Endothelial cell of umbilical vein (primary cell): Measurements from ENCODE around the gene DGKB. TPM values are rescaled to one million over a fixed set of nuclear protein-coding genes. Genes with fewer than 3 reads are reported as not detected.

ENCODE experiments used
- BruUV-seq: library from RNA; stranded (reverse); fragments of 400-500 nt; replicated peaks from 2 replicates; lab custom pipeline; 2021; lab: Mats Ljungman, UMichigan
- CTCF ChIA-PET: fragments of 300-600, 350-600 bp; sonication (Branson Sonifier 250); formaldehyde crosslinking; loops from one replicate; lab custom pipeline; 2021; ENCODE audit warnings: antibody characterized with exemption, inconsistent platforms; lab: Charles Lee
- POLR2A ChIA-PET: fragments of 300-600, 350-600 bp; sonication (Branson Sonifier 250); formaldehyde crosslinking; loops from one replicate; lab custom pipeline; 2021; ENCODE audit warnings: antibody characterized with exemption, inconsistent platforms; lab: Charles Lee
- DNase-seq: peaks from one replicate; pipeline ENCODE4 v3.0.0-alpha.2; 2011; ENCODE audit warnings: low read depth, low spot score
- FAIRE-seq: peaks from 2 replicates; lab custom pipeline; 2011; peaks lifted over from hg19 to GRCh38; lab: Jason Lieb, UNC
- H2AFZ ChIP-seq: 2 replicates; pipeline ENCODE4 v1.6.0; 2012; ENCODE audit warnings: low read depth, low read length, control low read depth, inconsistent platforms
- H3K27ac ChIP-seq: 2 replicates; pipeline ENCODE4 v1.5.1; 2011; ENCODE audit warnings: low read depth, mild to moderate bottlenecking, control low read depth, low read length, moderate library complexity; ENCODE audit not compliant: insufficient read depth
- H3K27me3 ChIP-seq, 2 experiments: 2 replicates each; pipeline versions ENCODE4 v1.6.0 to v1.6.1; 2011; ENCODE audit warnings: low read length in 2 of 2, mixed read lengths in 1 of 2; ENCODE audit not compliant: control insufficient read depth in 2 of 2, insufficient read depth in 2 of 2
- H3K36me3 ChIP-seq, 2 experiments: 2 replicates in 1 of 2; 3 replicates in 1 of 2; pipeline ENCODE4 v1.5.1; 2011; ENCODE audit warnings: low read length in 2 of 2, mild to moderate bottlenecking in 1 of 2, moderate library complexity in 1 of 2; ENCODE audit not compliant: control insufficient read depth in 2 of 2, insufficient read depth in 2 of 2; ENCODE audit errors: extremely low read depth in 1 of 2
- H3K4me1 ChIP-seq: 3 replicates; pipeline ENCODE4 v1.5.1; 2011; ENCODE audit warnings: mild to moderate bottlenecking, low read length; ENCODE audit not compliant: control insufficient read depth, insufficient read depth; ENCODE audit errors: extremely low read depth
- H3K4me2 ChIP-seq: 2 replicates; pipeline ENCODE4 v1.6.1; 2011; ENCODE audit warnings: low read length, control low read depth, mixed read lengths; ENCODE audit not compliant: insufficient read depth
- H3K4me3 ChIP-seq, 3 experiments: fragments of 200-600 bp in 1 of 3; sonication (generic), shearing (Covaris generic) in 1 of 3; replicated peaks in 1 of 3; 2 replicates each; pipeline ENCODE4 v1.5.1; 2011 to 2016; ENCODE audit warnings: control low read depth in 3 of 3, low read length in 3 of 3, mild to moderate bottlenecking in 2 of 3, inconsistent platforms in 1 of 3, low read depth in 1 of 3, moderate library complexity in 1 of 3; ENCODE audit not compliant: insufficient read depth in 1 of 3
- H3K79me2 ChIP-seq: 2 replicates; pipeline ENCODE4 v1.6.0; 2012; ENCODE audit warnings: low read length, inconsistent platforms; ENCODE audit not compliant: control insufficient read depth, insufficient read depth
- H3K9ac ChIP-seq: replicated peaks from 2 replicates; pipeline ENCODE3; 2011; ENCODE audit warnings: low read length, control low read depth; ENCODE audit not compliant: insufficient read depth; ENCODE audit errors: extremely low read depth
- H3K9me1 ChIP-seq: replicated peaks from 3 replicates; pipeline ENCODE4 v1.6.0; 2011; ENCODE audit warnings: mild to moderate bottlenecking, low read length; ENCODE audit not compliant: control insufficient read depth, insufficient read depth; ENCODE audit errors: extremely low read depth
- H3K9me3 ChIP-seq: replicated peaks from 2 replicates; pipeline ENCODE4 v1.5.1; 2012; ENCODE audit warnings: low read length, inconsistent platforms; ENCODE audit not compliant: control insufficient read depth, insufficient read depth
- H4K20me1 ChIP-seq: replicated peaks from 2 replicates; pipeline ENCODE3; 2011; ENCODE audit warnings: mild to moderate bottlenecking, low read length; ENCODE audit not compliant: control insufficient read depth, insufficient read depth; ENCODE audit errors: extremely low read depth
- EZH2 ChIP-seq: IDR thresholded peaks from 2 replicates; pipeline ENCODE4 v1.6.1; 2012; ENCODE audit warnings: borderline replicate concordance, low read depth, mild to moderate bottlenecking, moderate library complexity, low read length, inconsistent platforms; ENCODE audit not compliant: severe bottlenecking
- FOS ChIP-seq: IDR thresholded peaks from 2 replicates; pipeline ENCODE4 v1.6.1; 2011; ENCODE audit warnings: mild to moderate bottlenecking, low read length, moderate library complexity, borderline replicate concordance; ENCODE audit not compliant: insufficient read depth
- GATA2 ChIP-seq: IDR thresholded peaks from 2 replicates; pipeline ENCODE4 v1.7.0; 2011; ENCODE audit warnings: low read depth, mild to moderate bottlenecking, moderate library complexity, mixed read lengths, low read length; ENCODE audit not compliant: insufficient read length, insufficient read depth
- JUN ChIP-seq: IDR thresholded peaks from 2 replicates; pipeline ENCODE4 v1.6.1; 2011; ENCODE audit warnings: borderline replicate concordance, low read depth; ENCODE audit not compliant: insufficient read length, insufficient read depth
- MYC ChIP-seq: IDR thresholded peaks from one replicate; pipeline ENCODE4 v1.6.1; 2011; ENCODE audit warnings: mild to moderate bottlenecking, low read depth, low read length
- POLR2A ChIP-seq: IDR thresholded peaks from 2 replicates; pipeline ENCODE4 v1.6.1; 2012; ENCODE audit warnings: low read depth, mild to moderate bottlenecking, control low read depth, low read length
- POLR2AphosphoS5 ChIP-seq: IDR thresholded peaks from 2 replicates; pipeline ENCODE4 v1.6.1; 2012; ENCODE audit warnings: low read depth, mild to moderate bottlenecking, control low read depth, low read length, moderate library complexity; ENCODE audit not compliant: insufficient read depth
- dilution Hi-C: fragments of 300-500 bp; cut with MboI; formaldehyde crosslinking; loops from one replicate; pipeline ENCODE4 v1.15.0; 2019; ENCODE audit warnings: low sequenced_read_pairs; ENCODE audit not compliant: extremely low pct_ligation_motif_present
- intact Hi-C: fragments of 100-400 bp; cut with micrococcal nuclease; formaldehyde crosslinking; loops from one replicate; pipeline ENCODE4 v1.10.0; 2022
- polyA plus RNA-seq, 4 experiments: library from polyadenylated mRNA; depleted of rRNA in 3 of 4; stranded (reverse) in 3 of 4; unstranded in 1 of 4; fragments of >200 nt; gene quantifications; 2 replicates each; pipeline versions ENCODE4 v1.2.1 to v1.2.3, GENCODE V29; 2011 to 2012; ENCODE audit warnings: missing spikeins in 1 of 4
- total RNA-seq: library from RNA; stranded (reverse); gene quantifications from 2 replicates; pipeline ENCODE4 v1.2.3, GENCODE V29; 2021
- TF ChIP-seq, protein P1 (sequence below): IDR thresholded peaks from 2 replicates; pipeline ENCODE4 v1.6.1; 2011; ENCODE audit not compliant: insufficient read depth, insufficient read length
- TF ChIP-seq, protein P2 (sequence below), 2 donors: IDR thresholded peaks; 1 replicate in 1 of 2; 2 replicates in 1 of 2; pipeline ENCODE4 v1.5.1; 2011; ENCODE audit warnings: low read length in 2 of 2, mild to moderate bottlenecking in 2 of 2, moderate library complexity in 2 of 2, control low read depth in 1 of 2, inconsistent platforms in 1 of 2, low read depth in 1 of 2; ENCODE audit not compliant: insufficient read depth in 1 of 2; ENCODE audit errors: extremely low read depth in 1 of 2

DGKB gene
- total and polyA plus RNA-seq, 2 donors (not counting 3 experiments of a cell fraction or from before 2014, with no cell fraction given): not detected

DNA sequence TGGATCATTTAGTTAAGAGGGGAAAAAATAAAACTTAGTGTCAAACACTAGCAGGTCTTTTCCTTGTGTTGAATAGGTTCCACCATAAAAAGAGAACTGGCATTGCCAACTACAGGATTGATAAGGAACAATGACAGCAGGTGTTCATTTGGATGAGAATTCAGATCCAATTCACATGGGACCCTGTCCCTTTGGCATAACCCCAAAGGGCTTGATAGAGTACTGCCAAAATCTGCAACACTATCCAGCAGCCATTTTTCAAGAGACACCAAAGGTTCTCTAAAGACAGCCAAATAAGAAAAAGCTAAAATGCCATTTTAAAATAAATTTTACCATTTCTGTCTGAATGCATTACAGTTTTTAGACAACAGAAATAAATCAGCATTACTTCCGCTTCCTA is 422.3 kb downstream of the DGKB start:
- Histone ChIP-seq H3K27ac (no peak overlapping the region), H3K36me3 (no peaks in the 10 kb centered on the region), H3K4me2 (no peak overlapping the region), H2AFZ (no peak overlapping the region), H3K27me3 (no peaks in the 10 kb centered on the region), H3K4me1 (no peaks in the 10 kb centered on the region), H3K9ac (no peak overlapping the region), H3K9me1 (no peaks in the 10 kb centered on the region), H3K9me3 (no peaks in the 10 kb centered on the region), H4K20me1 (no peaks in the 10 kb centered on the region), H3K4me3 (no peak overlapping the region), H3K79me2 (no peaks in the 10 kb centered on the region)
- no TSS peak for BruUV-seq
- ChIA-PET POLR2A (no interaction called here), CTCF (no interaction called here)
- DNase-seq: no peak
- no peak for FAIRE-seq
- dilution Hi-C loops: no loop called here
- TF ChIP-seq MYC (no peak), POLR2A (no peak), JUN (no peak), EZH2 (no peak)
- TF ChIP-seq, protein P1, sequence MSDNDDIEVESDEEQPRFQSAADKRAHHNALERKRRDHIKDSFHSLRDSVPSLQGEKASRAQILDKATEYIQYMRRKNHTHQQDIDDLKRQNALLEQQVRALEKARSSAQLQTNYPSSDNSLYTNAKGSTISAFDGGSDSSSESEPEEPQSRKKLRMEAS: no peak
- intact Hi-C loops: no loop called here

DNA sequence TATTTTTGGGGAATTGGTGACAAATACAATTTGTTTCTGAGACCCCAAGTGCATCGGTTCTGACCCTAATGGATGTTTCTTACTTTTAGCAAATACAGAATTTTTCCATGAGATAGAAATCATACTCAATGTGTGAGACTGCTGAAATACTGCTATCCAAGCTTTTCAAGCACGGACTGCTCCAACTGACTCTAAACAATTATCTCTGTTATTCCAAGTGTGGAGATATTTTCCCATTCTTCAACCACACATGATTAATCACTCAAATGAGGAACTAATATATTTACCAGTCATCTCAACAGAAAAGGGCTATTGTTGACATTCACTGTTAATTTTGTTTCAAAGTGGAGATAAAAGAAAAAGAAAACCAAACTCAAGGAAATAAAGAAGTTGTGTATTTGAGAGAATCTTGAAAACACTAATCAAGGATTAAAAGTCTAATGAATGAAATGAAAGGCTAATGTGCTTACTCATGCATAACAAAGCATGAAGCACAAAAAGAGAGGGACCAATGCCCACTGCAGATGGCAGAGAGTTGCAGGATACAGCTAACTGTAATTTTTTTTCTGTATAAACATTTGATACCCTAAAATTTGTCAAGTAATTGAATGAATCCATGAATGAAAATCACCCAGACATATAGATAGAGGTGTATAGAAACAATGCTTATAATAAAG is 423.6 kb downstream of the DGKB start:
- Histone ChIP-seq H3K4me3 (no peak overlapping the region), H3K79me2 (no peaks in the 10 kb centered on the region), H3K9me3 (no peaks in the 10 kb centered on the region), H3K9ac (no peak overlapping the region), H3K9me1 (no peaks in the 10 kb centered on the region), H3K27me3 (no peaks in the 10 kb centered on the region), H4K20me1 (no peaks in the 10 kb centered on the region), H3K4me1 (no peaks in the 10 kb centered on the region), H2AFZ (no peak overlapping the region), H3K36me3 (no peaks in the 10 kb centered on the region), H3K4me2 (no peak overlapping the region), H3K27ac (no peak overlapping the region)
- FAIRE-seq (no peak), DNase-seq (no peak)
- no TSS peak for BruUV-seq
- TF ChIP-seq POLR2A (no peak), EZH2 (no peak), JUN (no peak), FOS (no peak), MYC (no peak), POLR2AphosphoS5 (no peak), GATA2 (no peak)
- TF ChIP-seq, protein P1: no peak
- TF ChIP-seq, protein P2, sequence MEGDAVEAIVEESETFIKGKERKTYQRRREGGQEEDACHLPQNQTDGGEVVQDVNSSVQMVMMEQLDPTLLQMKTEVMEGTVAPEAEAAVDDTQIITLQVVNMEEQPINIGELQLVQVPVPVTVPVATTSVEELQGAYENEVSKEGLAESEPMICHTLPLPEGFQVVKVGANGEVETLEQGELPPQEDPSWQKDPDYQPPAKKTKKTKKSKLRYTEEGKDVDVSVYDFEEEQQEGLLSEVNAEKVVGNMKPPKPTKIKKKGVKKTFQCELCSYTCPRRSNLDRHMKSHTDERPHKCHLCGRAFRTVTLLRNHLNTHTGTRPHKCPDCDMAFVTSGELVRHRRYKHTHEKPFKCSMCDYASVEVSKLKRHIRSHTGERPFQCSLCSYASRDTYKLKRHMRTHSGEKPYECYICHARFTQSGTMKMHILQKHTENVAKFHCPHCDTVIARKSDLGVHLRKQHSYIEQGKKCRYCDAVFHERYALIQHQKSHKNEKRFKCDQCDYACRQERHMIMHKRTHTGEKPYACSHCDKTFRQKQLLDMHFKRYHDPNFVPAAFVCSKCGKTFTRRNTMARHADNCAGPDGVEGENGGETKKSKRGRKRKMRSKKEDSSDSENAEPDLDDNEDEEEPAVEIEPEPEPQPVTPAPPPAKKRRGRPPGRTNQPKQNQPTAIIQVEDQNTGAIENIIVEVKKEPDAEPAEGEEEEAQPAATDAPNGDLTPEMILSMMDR (IDR thresholded peaks at IDR 0.05; ENCODE audit: extremely low read depth in 1 of 2, insufficient read depth in 1 of 2, low read depth in 1 of 2, low read length in 2 of 2): no peak
- ChIA-PET POLR2A (no interaction called here), CTCF (no interaction called here)
- intact Hi-C loops: no loop called here
- dilution Hi-C loops: no loop called here
